G401.6 (cell line): ENCODE data around the gene ZNF519.

Experiments used
- FAIRE-seq: peaks from 2 replicates; lab custom pipeline; 2012; peaks lifted over from hg19 to GRCh38; lab: Jason Lieb, UNC

ZNF519 gene

GRCh38 chr18:14098428-14098827 is 33.8 kb downstream of the ZNF519 start:
- no peak for FAIRE-seq

GRCh38 chr18:14097761-14098160 is 34.5 kb downstream of the ZNF519 start:
- FAIRE-seq = no peak

GRCh38 chr18:14093307-14093915 is 38.8 kb downstream of the ZNF519 start:
- FAIRE-seq = no peak

- FAIRE-seq = no peak
Observed at GRCh38 chr18:14092625-14093306, 39.5 kb downstream of the ZNF519 start.

- no peak for FAIRE-seq
Observed at GRCh38 chr18:14089781-14090180, 42.5 kb downstream of the ZNF519 start.

- FAIRE-seq = no peak
Observed at GRCh38 chr18:14089191-14089590, 43.0 kb downstream of the ZNF519 start.

GRCh38 chr18:14086458-14087231 is 45.6 kb downstream of the ZNF519 start:
- peak; percentile 75 for FAIRE-seq

GRCh38 chr18:14085770-14086457 is 46.3 kb downstream of the ZNF519 start:
- FAIRE-seq = no peak

- no peak for FAIRE-seq
Observed at GRCh38 chr18:14075196-14075595, 57.0 kb downstream of the ZNF519 start.

- FAIRE-seq = no peak
Observed at GRCh38 chr18:14074187-14074586, 58.0 kb downstream of the ZNF519 start.

GRCh38 chr18:14053661-14054060 is 78.6 kb downstream of the ZNF519 start:
- no peak for FAIRE-seq
